ENCODE data around the gene TEX22. TPM values are rescaled to one million over a fixed set of nuclear protein-coding genes. Genes with fewer than 3 reads are reported as not detected.
"Not testable (repeated sequence)": the region's sequence is repeated elsewhere in the genome, so short reads cannot be mapped to it uniquely, and the experiment has no call there.

TEX22 gene
- 0.49 and 0.50 TPM in 2 replicates for total RNA-seq (2014; rRNA removed; shearing (Covaris generic))
- 1.5 and 2.0 TPM in 2 replicates for polyA plus RNA-seq (2014; cell fraction: nucleus; rRNA removed)

- DNase-seq (ENCODE audit: extremely low read depth, low read depth), result peak; percentile 67
These were observed at the start of gene TEX22 for GRCh38 chr14:105398044-105398725. Gene TEX22, plus strand, starts transcription at chr14:105398538. Its CDS starts 803 bp downstream, at chr14:105399341.

GRCh38 chr14:105348945-105349699 lies 49.2 kb upstream of the TEX22 start:
- DNase-seq (ENCODE audit: extremely low read depth, low read depth), result no peak

- no peak for DNase-seq (ENCODE audit: extremely low read depth, low read depth)
These were observed 48.3 kb upstream of the TEX22 start for GRCh38 chr14:105349992-105350391.

- no peak for DNase-seq (ENCODE audit: extremely low read depth, low read depth)
These were observed 47.7 kb upstream of the TEX22 start for GRCh38 chr14:105350450-105351244.

- no peak for DNase-seq (ENCODE audit: extremely low read depth, low read depth)
These were observed 46.9 kb upstream of the TEX22 start for GRCh38 chr14:105351410-105351809.

- peak; percentile 88 for DNase-seq (ENCODE audit: extremely low read depth, low read depth)
These were observed 46.2 kb upstream of the TEX22 start for GRCh38 chr14:105351920-105352851.

- DNase-seq (ENCODE audit: extremely low read depth, low read depth), result no peak
These were observed 45.2 kb upstream of the TEX22 start for GRCh38 chr14:105353136-105353535.

- no peak for DNase-seq (ENCODE audit: extremely low read depth, low read depth)
These were observed 43.8 kb upstream of the TEX22 start for GRCh38 chr14:105354541-105354940.

GRCh38 chr14:105355049-105355575 lies 43.2 kb upstream of the TEX22 start:
- no peak for DNase-seq (ENCODE audit: extremely low read depth, low read depth)

- DNase-seq (ENCODE audit: extremely low read depth, low read depth), result no peak
These were observed 42.3 kb upstream of the TEX22 start for GRCh38 chr14:105355850-105356604.

GRCh38 chr14:105356927-105357326 lies 41.4 kb upstream of the TEX22 start:
- no peak for DNase-seq (ENCODE audit: extremely low read depth, low read depth)

GRCh38 chr14:105357626-105358025 lies 40.7 kb upstream of the TEX22 start:
- no peak for DNase-seq (ENCODE audit: extremely low read depth, low read depth)

- DNase-seq (ENCODE audit: extremely low read depth, low read depth), result no peak
These were observed 40.0 kb upstream of the TEX22 start for GRCh38 chr14:105358140-105358846.

GRCh38 chr14:105358943-105359342 lies 39.4 kb upstream of the TEX22 start:
- no peak for DNase-seq (ENCODE audit: extremely low read depth, low read depth)

GRCh38 chr14:105361412-105361811 lies 36.9 kb upstream of the TEX22 start:
- DNase-seq (ENCODE audit: extremely low read depth, low read depth), result not testable (repeated sequence)

- no peak for DNase-seq (ENCODE audit: extremely low read depth, low read depth)
These were observed 34.3 kb upstream of the TEX22 start for GRCh38 chr14:105363847-105364708.

GRCh38 chr14:105365101-105365500 lies 33.2 kb upstream of the TEX22 start:
- no peak for DNase-seq (ENCODE audit: extremely low read depth, low read depth)
